ENCODE data around the gene FOCAD. TPM values are rescaled to one million over a fixed set of nuclear protein-coding genes. Genes with fewer than 3 reads are reported as not detected.
"Not testable (repeated sequence)": the region's sequence is repeated elsewhere in the genome, so short reads cannot be mapped to it uniquely, and the experiment has no call there.

The FOCAD gene
- total and polyA plus RNA-seq, 10 of the 15 experiments (the other 5 are each of a cell fraction or from before 2014, with no cell fraction given) = 13.7 to 93.0 (median 41.8) TPM

DNA sequence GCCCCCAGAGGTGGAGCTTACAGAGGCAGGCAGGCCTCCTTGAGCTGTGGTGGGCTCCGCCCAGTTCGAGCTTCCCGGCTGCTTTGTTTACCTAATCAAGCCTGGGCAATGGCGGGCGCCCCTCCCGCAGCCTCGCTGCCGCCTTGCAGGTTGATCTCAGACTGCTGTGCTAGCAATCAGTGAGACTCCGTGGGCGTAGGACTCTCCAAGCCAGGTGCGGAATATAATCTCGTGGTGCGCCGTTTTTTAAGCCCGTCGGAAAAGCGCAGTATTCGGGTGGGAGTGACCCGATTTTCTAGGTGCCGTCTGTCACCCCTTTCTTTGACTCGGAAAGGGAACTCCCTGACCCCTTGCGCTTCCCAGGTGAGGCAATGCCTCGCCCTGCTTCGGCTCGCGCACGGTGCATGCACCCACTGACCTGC is 25.8 kb upstream of the FOCAD start:
- H3K4me1 ChIP-seq (ENCODE audit: control insufficient read depth, insufficient read depth, low read length); H3K27me3 ChIP-seq (replicated peaks in 1 of 2; ENCODE audit: control insufficient read depth in 2 of 2, insufficient read depth in 2 of 2, low read length in 1 of 2); H3K4me2 ChIP-seq (ENCODE audit: control insufficient read depth, insufficient read depth); BruUV-seq (replicated peaks); H3K9me3 ChIP-seq (replicated peaks; ENCODE audit: control insufficient read depth, insufficient read depth, low read length); DNase-seq (ENCODE audit: low read depth, low spot score); FAIRE-seq; in situ Hi-C loops (cut with MboI); intact Hi-C loops (cut with micrococcal nuclease; ENCODE audit: unreplicated experiment); H3K36me3 ChIP-seq (ENCODE audit: control insufficient read depth in 2 of 2, insufficient read depth in 2 of 2, low read length in 1 of 2); H4K20me1 ChIP-seq (ENCODE audit: control insufficient read depth, insufficient read depth): not testable (repeated sequence)
- RAD21 ChIA-PET (ENCODE audit: unreplicated experiment) = interaction anchor here (0.7 to 6.0 kb wide), 8 partner anchors 10 to 105 kb away, joined by 3 to 176 read pairs (median 10); partner anchors contain the start of genes FOCAD and MLLT3
- CTCF ChIA-PET = interaction anchor here (0.7 to 3.4 kb wide), 6 partner anchors 9 to 36 kb away, joined by 3 to 18 read pairs (median 8); partner anchors contain the start of genes FOCAD and MLLT3
- TF ChIP-seq, protein P1, sequence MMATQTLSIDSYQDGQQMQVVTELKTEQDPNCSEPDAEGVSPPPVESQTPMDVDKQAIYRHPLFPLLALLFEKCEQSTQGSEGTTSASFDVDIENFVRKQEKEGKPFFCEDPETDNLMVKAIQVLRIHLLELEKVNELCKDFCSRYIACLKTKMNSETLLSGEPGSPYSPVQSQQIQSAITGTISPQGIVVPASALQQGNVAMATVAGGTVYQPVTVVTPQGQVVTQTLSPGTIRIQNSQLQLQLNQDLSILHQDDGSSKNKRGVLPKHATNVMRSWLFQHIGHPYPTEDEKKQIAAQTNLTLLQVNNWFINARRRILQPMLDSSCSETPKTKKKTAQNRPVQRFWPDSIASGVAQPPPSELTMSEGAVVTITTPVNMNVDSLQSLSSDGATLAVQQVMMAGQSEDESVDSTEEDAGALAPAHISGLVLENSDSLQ (IDR thresholded peaks at IDR 0.05) = 0 out of 2 replicates have a peak, but pooled peaks have one; percentile 29
- 0 out of 2 replicates have a peak, but pooled peaks have one; percentile 24 for TF ChIP-seq MTA2 (IDR thresholded peaks at IDR 0.05; ENCODE audit: low read depth)
- TF ChIP-seq, protein P2, sequence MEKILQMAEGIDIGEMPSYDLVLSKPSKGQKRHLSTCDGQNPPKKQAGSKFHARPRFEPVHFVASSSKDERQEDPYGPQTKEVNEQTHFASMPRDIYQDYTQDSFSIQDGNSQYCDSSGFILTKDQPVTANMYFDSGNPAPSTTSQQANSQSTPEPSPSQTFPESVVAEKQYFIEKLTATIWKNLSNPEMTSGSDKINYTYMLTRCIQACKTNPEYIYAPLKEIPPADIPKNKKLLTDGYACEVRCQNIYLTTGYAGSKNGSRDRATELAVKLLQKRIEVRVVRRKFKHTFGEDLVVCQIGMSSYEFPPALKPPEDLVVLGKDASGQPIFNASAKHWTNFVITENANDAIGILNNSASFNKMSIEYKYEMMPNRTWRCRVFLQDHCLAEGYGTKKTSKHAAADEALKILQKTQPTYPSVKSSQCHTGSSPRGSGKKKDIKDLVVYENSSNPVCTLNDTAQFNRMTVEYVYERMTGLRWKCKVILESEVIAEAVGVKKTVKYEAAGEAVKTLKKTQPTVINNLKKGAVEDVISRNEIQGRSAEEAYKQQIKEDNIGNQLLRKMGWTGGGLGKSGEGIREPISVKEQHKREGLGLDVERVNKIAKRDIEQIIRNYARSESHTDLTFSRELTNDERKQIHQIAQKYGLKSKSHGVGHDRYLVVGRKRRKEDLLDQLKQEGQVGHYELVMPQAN (conservative IDR thresholded peaks at IDR 0.05) = peak; percentile 64; the same call in 1 of the 2 replicates
- peak; percentile 68 for TF ChIP-seq NR2F1 (conservative IDR thresholded peaks at IDR 0.05)
- TF ChIP-seq ASH2L (IDR thresholded peaks at IDR 0.05; ENCODE audit: borderline replicate concordance, low read depth) = peak; percentile 78; the same call in 1 of the 2 replicates
- TF ChIP-seq, protein P3, sequence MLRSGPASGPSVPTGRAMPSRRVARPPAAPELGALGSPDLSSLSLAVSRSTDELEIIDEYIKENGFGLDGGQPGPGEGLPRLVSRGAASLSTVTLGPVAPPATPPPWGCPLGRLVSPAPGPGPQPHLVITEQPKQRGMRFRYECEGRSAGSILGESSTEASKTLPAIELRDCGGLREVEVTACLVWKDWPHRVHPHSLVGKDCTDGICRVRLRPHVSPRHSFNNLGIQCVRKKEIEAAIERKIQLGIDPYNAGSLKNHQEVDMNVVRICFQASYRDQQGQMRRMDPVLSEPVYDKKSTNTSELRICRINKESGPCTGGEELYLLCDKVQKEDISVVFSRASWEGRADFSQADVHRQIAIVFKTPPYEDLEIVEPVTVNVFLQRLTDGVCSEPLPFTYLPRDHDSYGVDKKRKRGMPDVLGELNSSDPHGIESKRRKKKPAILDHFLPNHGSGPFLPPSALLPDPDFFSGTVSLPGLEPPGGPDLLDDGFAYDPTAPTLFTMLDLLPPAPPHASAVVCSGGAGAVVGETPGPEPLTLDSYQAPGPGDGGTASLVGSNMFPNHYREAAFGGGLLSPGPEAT (IDR thresholded peaks at IDR 0.05; ENCODE audit: low read depth) = peak; percentile 19; the same call in 1 of the 2 replicates
- TF ChIP-seq, protein P4, sequence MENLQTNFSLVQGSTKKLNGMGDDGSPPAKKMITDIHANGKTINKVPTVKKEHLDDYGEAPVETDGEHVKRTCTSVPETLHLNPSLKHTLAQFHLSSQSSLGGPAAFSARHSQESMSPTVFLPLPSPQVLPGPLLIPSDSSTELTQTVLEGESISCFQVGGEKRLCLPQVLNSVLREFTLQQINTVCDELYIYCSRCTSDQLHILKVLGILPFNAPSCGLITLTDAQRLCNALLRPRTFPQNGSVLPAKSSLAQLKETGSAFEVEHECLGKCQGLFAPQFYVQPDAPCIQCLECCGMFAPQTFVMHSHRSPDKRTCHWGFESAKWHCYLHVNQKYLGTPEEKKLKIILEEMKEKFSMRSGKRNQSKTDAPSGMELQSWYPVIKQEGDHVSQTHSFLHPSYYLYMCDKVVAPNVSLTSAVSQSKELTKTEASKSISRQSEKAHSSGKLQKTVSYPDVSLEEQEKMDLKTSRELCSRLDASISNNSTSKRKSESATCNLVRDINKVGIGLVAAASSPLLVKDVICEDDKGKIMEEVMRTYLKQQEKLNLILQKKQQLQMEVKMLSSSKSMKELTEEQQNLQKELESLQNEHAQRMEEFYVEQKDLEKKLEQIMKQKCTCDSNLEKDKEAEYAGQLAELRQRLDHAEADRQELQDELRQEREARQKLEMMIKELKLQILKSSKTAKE (IDR thresholded peaks at IDR 0.05; ENCODE audit: low read depth, poor library complexity, severe bottlenecking) = peak; percentile 72
- peak; percentile 42 for TF ChIP-seq SMAD1 (IDR thresholded peaks at IDR 0.05; ENCODE audit: low read depth, partially characterized antibody)
- peak; percentile 57; the same call in 1 of the 2 replicates for TF ChIP-seq NBN (IDR thresholded peaks at IDR 0.05)
- TF ChIP-seq IKZF1 (conservative IDR thresholded peaks at IDR 0.05) = peak; percentile 35; the same call in 1 of the 2 replicates
- TF ChIP-seq MEF2B (IDR thresholded peaks at IDR 0.05; ENCODE audit: partially characterized antibody, poor library complexity, severe bottlenecking) = peak; percentile 11
- peaks cover 43% of the 10 kb centered on the region for H3K79me2 ChIP-seq (ENCODE audit: control insufficient read depth, insufficient read depth, low read length)
- SMC1A ChIA-PET (ENCODE audit: uncharacterized antibody, unreplicated experiment) = interaction anchor here (1.4 to 6.0 kb wide), 9 partner anchors 9 to 224 kb away, joined by 3 to 199 read pairs (median 9); partner anchors contain the start of gene FOCAD
- H3K4me3 ChIP-seq = peak overlapping the region; percentile 76
- WGBS (ENCODE audit: insufficient coverage, insufficient replicate concordance, low lambda C conversion rate, missing lambda C conversion rate) = 93% methylated on average over 20 of the region's 27 CpGs
- peak overlapping the region; percentile 77 for H3K9ac ChIP-seq (ENCODE audit: control insufficient read depth, insufficient read depth, low read length)
- peak overlapping the region; percentile 93 for H2AFZ ChIP-seq (ENCODE audit: control insufficient read depth, low read depth, low read length)
- POLR2A ChIA-PET = interaction anchor here (1.1 to 8.7 kb wide), 4 partner anchors 17 to 56 kb away, joined by 3 to 165 read pairs (median 32); partner anchors contain the start of genes FOCAD and MLLT3
- peak; percentile 31 for ATAC-seq
- H3K27ac ChIP-seq (ENCODE audit: control insufficient read depth, insufficient read depth) = peak overlapping the region; percentile 88
